Lung microvascular endothelial cell (primary cell): ENCODE results near the gene CHRM1. TPM values are rescaled to one million over a fixed set of nuclear protein-coding genes. Genes with fewer than 3 reads are reported as not detected.

Experiments
- DNase-seq, 2 donors: peaks; one replicate each; pipeline versions ENCODE4 v3.0.0 to v3.0.0-alpha.2; 2010; ENCODE audit warnings: low read depth in 2 of 2
- total RNA-seq: library from RNA; depleted of rRNA; stranded (reverse); fragments of >200 nt; gene quantifications from 2 replicates; pipeline ENCODE4 v1.2.1, GENCODE V29; 2014

The CHRM1 gene
- total RNA-seq, 1 donor from 2014 or later: not detected

- no peak for DNase-seq
These were observed 15.9 kb downstream of the CHRM1 start for GRCh38 chr11:62905296-62905695.

- peak in 1 of 2 donors; percentile 29 for DNase-seq
These were observed 18.2 kb downstream of the CHRM1 start for GRCh38 chr11:62902932-62903331.

GRCh38 chr11:62898027-62898426 is 23.1 kb downstream of the CHRM1 start:
- DNase-seq: no peak

GRCh38 chr11:62897311-62897710 is 23.9 kb downstream of the CHRM1 start:
- no peak for DNase-seq

- DNase-seq: peak in 1 of 2 donors; percentile 35
These were observed 25.1 kb downstream of the CHRM1 start for GRCh38 chr11:62896049-62896448.

- DNase-seq: no peak
These were observed 25.7 kb downstream of the CHRM1 start for GRCh38 chr11:62895501-62895900.

DNA sequence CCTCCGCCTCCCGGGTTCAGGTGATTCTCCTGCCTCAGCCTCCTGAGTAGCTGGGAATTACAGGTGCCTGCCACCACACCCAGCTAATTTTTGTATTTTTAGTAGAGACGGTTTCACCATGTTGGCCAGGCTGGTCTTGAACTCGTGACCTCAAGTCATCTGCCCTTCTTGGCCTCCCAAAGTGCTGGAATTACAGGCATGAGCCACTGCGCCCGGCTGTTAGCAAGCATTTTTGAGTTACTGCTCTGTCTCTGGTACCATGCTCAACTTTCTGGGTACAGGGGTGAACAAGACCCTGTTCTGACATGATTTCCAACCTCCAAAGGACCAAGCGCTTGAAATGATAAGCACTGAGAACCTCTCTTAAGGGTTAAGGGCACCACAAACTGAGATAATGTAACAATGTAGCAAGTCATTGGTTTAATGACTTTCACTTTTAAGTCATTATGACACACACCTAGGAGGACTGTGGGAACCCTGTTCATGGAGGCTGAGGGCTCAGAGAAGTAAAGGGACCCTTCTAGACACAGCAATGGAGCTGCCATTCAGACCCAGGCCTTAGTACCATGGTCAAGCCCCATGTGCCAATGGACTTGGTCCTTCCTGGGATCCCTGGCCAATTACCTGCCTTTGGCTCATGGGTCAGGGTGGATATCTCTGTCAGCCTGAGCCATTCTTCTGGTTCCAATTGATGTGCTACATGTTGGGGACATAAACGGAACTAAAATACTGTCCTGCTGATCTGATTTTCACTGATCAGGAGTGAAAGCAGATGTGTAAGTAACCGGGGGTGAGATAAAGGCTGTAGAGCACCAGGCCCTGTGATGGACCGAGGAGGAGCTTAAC is 28.9 kb downstream of the CHRM1 start:
- no peak for DNase-seq

GRCh38 chr11:62889484-62890437 is 31.4 kb downstream of the CHRM1 start:
- DNase-seq: peak; percentile 33 to 73

GRCh38 chr11:62889126-62889483 is 32.1 kb downstream of the CHRM1 start:
- DNase-seq: no peak

- DNase-seq: no peak
These were observed 32.8 kb downstream of the CHRM1 start for GRCh38 chr11:62888406-62888805.

GRCh38 chr11:62885137-62885750 is 35.9 kb downstream of the CHRM1 start:
- no peak for DNase-seq

DNA sequence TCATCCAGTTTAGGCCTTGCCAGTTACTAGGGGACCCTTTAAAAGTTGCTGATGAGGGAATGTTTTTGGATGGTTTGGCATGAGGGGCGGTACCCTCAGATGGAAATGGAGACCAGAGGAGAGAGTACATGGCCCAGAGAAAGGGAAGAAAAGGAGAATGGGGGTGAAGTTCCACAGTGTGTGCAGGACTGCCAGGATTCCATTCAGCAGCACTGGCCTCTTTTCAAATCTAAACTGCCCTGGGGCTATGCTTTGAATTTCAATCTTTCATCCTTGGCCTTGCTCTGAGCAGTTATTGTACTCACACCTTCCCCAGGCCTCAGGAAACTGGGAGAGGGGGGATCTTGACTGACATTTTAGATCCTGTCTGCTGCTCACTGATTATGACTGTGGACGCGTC is 37.5 kb downstream of the CHRM1 start:
- DNase-seq: no peak

GRCh38 chr11:62882788-62883501 is 38.2 kb downstream of the CHRM1 start:
- peak in 1 of 2 donors; percentile 47 for DNase-seq

- no peak for DNase-seq
These were observed 38.8 kb downstream of the CHRM1 start for GRCh38 chr11:62882431-62882749.

GRCh38 chr11:62881579-62882430 is 39.4 kb downstream of the CHRM1 start:
- peak in 1 of 2 donors; percentile 98 for DNase-seq

DNA sequence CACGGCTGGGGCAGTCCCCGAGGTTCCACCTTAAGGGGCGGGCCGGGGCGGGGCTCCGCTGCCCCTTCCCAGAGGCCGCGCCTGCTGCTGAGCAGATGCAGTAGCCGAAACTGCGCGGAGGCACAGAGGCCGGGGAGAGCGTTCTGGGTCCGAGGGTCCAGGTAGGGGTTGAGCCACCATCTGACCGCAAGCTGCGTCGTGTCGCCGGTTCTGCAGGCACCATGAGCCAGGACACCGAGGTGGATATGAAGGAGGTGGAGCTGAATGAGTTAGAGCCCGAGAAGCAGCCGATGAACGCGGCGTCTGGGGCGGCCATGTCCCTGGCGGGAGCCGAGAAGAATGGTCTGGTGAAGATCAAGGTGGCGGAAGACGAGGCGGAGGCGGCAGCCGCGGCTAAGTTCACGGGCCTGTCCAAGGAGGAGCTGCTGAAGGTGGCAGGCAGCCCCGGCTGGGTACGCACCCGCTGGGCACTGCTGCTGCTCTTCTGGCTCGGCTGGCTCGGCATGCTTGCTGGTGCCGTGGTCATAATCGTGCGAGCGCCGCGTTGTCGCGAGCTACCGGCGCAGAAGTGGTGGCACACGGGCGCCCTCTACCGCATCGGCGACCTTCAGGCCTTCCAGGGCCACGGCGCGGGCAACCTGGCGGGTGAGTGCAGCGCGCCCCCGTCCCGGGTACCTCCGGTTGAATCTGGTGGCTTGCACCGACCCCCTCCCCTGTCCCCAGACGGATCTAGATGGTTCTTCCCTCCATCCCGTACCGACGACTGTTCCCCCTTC is 40.2 kb downstream of the CHRM1 start, which contains the start of gene SLC3A2:
Gene SLC3A2, plus strand, starts transcription at position 94 of the 776 bp plus-strand sequence. Its CDS starts 128 bp downstream, at position 222.
- peak; percentile 90 to 92 for DNase-seq

GRCh38 chr11:62880231-62880802 is 40.8 kb downstream of the CHRM1 start:
- peak in 1 of 2 donors; percentile 51 for DNase-seq

DNA sequence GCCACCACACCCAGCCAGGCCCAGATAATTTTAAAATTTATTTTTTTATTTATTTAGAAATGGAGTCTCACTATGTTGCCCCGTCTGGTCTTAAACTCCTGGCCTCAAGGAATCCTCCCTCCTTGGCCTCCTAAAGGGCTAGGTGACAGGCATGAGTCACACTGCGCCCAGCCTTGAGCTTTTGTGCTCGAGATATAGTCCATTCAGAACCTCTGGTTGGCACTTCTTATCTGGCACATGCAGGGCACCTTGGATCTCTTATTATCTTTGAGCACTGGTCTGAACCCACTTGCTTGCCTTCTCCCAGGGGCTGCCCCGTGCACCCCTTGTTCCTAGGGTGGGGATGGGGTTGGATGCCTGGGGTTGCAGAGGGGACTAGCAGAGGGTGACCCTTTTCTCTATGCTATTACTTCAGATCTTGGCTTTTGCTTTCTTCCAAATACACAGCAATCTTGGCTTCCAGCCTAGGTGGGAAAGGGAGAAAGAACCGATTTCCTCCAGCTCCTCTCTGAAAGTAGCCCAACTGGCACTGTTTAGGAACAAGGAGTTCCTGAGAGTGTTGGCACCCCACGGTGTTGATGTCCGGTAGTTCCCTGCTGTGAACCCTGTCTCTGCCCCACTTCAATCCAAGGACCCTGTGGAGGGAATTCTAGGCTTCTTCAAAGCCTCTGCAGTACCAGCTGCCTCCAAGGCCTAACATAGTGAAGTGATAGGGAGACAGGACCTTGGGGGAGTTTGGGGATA is 41.8 kb downstream of the CHRM1 start:
- DNase-seq: no peak
